MG63 (cell line): ENCODE data around the gene SEPTIN8. TPM values are rescaled to one million over a fixed set of nuclear protein-coding genes. Genes with fewer than 3 reads are reported as not detected.

Experiments
- DNase-seq: peaks from one replicate; pipeline ENCODE4 v3.0.0-alpha.2; 2020
- H3K27me3 ChIP-seq: fragments of 250-450 bp; sonication (Bioruptor Pico); 2 replicates; pipeline ENCODE4 v1.5.1; 2020; ENCODE audit warnings: mild to moderate bottlenecking, moderate library complexity
- H3K36me3 ChIP-seq: fragments of 250-450 bp; sonication (Bioruptor Pico); 2 replicates; pipeline ENCODE4 v1.5.1; 2020; ENCODE audit warnings: mild to moderate bottlenecking, moderate library complexity
- H3K4me3 ChIP-seq: fragments of 250-450 bp; sonication (Bioruptor Pico); 2 replicates; pipeline ENCODE4 v1.5.1; 2020; ENCODE audit warnings: mild to moderate bottlenecking, moderate library complexity
- H3K9me3 ChIP-seq: fragments of 250-450 bp; sonication (Bioruptor Pico); 2 replicates; pipeline ENCODE4 v1.5.1; 2020; ENCODE audit warnings: mild to moderate bottlenecking, moderate library complexity
- total RNA-seq: library from RNA; depleted of rRNA; stranded (reverse); fragments of >200 nt; shearing (Covaris generic); gene quantifications from 2 replicates; pipeline ENCODE4 v1.2.3, GENCODE V29; 2014; ENCODE audit warnings: low replicate concordance

Gene SEPTIN8
- total RNA-seq, 1 experiment from 2014 or later, result 53.8 TPM

DNA sequence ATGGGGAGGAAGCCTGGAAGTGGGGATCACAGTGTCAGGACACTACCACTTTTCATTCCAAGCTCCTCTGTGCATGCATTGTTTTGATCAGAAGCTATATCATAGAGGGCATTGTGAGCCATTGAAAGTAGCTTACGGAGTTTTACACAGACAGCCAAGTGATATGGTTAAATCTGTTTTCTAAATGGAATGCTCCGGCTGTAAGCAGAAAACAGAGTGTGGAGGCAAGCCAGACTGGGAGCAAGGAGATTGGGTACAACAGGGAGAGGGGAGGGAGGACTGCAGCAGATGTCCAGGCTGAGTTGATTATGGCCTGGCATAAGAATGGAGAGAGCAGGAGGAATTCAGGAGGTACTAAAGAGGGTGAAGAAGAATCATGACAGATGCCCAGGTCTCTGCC lies 20.6 kb upstream of the SEPTIN8 start:
- Histone ChIP-seq H3K27me3 (0 out of 2 replicates have a peak, but pooled peaks cover 6% of the 10 kb centered on the region), H3K9me3 (no peaks in the 10 kb centered on the region), H3K36me3 (no peaks in the 10 kb centered on the region), H3K4me3 (no peak overlapping the region)
- DNase-seq, result no peak

DNA sequence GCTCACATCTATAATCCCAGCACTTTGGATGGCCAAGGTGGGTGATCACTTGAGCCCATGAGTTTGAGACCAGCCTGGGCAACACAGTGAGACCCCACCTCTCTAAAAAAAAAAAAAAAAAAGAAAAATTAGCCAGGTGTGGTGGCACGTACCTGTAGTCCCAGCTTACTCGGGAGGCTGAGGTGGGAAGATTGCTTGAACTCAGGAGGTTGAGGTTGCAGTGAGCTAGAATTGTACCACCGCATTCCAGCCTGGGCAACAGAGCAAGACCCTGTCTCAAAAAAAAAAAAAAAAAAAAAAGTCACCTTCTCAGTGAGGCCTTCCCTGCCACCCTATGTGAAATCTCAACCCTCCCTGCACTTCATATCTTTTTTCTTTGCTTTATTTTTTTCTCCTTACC lies 14.0 kb upstream of the SEPTIN8 start:
- no peaks in the 10 kb centered on the region for H3K9me3 ChIP-seq
- H3K36me3 ChIP-seq, result no peaks in the 10 kb centered on the region
- H3K27me3 ChIP-seq, result no peaks in the 10 kb centered on the region
- H3K4me3 ChIP-seq, result no peak overlapping the region
- DNase-seq, result no peak

DNA sequence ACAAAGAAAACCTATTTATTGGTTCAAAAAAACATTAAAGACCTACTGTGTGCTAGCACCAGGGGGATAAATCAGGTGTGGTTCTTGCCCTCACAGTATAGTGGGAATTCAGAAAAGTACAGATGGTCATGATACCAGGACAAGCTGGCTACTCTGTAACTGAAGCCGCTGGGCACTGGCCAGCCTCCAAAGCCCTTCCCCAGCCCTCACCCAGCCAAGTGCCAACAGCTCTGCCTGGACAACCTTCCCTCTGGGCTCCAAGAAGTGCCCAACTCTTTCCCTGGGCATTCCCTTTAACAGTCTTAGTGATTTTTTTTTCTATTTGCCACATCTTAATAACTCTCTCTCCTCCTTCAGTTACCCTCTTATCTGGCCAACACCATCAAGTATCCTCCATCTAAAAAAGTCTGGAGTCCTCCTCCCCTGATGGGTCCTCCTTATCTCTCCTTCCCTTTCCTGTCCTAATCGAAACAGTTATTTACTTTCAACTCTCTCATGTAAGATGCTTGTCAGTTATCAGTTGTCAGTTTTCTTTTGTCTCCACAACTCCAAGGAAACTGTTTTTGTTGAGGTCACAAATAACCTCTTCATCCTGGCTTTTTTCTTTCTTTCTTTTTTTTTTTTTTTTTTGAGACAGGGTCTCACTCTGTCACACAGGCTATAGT lies 13.3 kb upstream of the SEPTIN8 start:
- no peak overlapping the region for H3K4me3 ChIP-seq
- no peaks in the 10 kb centered on the region for H3K27me3 ChIP-seq
- no peaks in the 10 kb centered on the region for H3K9me3 ChIP-seq

DNA sequence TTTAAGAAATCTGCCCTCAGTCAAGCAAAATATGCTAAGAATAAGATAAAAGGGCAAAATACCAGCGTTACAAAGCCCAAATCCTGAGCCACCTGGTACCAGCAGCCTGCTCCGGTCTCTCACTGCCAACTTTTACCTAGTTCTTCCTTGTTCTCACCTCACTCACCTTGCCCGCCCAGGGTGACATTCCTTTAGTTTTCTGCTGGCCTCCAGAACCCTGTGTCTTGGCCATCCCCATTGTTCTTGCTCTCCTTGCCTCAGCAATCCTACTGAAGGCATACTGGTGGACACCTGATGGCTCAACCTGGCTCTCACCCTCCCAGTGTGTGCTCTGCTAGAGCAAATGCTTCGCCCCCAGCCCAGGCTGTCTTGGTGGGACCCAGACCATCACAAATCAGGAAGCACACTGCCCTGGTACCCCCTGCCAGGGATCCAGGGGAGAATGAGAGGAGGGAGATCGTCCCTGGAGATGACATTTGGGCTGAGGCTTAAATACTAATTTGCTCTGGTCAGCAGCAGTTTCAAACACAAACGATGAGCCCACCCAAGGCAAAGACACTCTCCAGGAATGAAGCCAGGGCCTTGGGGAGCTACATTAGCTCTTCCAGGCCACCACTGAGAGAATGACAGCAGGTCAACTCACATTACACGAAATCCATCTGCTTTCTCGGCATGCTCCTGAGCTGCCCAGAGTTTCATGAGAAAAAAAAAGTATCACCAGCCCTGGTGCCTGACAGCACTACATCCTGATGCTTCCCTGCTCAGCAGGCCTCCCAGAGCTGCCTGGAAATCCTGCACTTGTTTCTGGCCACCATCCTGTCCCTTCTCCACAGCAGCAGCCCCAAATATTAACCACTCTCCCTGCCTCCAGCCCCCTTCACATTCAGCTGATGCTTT lies 12.2 kb upstream of the SEPTIN8 start:
- no peaks in the 10 kb centered on the region for H3K36me3 ChIP-seq
- H3K4me3 ChIP-seq, result no peak overlapping the region
- no peaks in the 10 kb centered on the region for H3K9me3 ChIP-seq
- no peak for DNase-seq
- H3K27me3 ChIP-seq, result no peaks in the 10 kb centered on the region

More for the DNA sequence above, 13.3 kb upstream of the SEPTIN8 start:
- no peaks in the 10 kb centered on the region for H3K36me3 ChIP-seq
- DNase-seq, result no peak

DNA sequence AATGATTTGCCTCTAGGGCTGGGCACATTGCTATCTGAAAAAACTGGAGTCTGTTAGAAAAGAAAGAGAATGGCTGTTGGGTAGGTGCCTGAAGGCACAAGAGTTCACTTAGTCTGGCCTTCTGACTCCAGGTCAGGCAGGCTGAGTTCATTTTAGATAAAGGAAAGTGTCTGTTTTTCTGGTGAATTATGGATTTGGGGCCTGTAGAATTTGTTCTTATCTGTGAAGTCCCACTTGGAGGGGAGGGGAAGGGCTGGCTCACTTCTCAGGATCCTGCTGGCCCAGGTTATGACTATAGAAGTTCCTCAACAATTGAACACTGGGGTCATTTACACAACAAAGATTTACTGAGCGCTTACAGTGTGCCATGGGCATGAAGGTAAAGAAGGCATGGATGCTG lies 11.5 kb upstream of the SEPTIN8 start:
- no peak for DNase-seq

DNA sequence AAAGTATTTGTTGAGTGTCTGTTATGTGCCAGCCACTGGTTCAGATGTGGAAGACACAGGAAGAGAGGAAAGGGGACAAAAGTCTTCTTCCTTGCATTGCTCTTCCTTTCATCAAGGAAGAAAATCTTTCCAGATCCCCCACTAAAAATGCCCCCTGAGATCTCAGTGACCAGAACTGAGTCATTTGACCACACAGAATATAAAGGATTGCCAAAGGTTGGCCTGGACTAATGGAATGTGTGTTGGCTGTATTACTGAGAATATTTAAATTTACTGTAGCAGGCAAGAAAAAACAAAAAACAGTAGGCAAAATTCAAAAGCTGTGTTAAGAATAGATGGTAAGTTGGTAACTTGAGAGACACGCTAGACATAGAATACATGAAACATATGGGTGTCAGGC lies 10.0 kb upstream of the SEPTIN8 start:
- no peaks in the 10 kb centered on the region for H3K9me3 ChIP-seq
- H3K36me3 ChIP-seq, result no peaks in the 10 kb centered on the region
- no peaks in the 10 kb centered on the region for H3K27me3 ChIP-seq
- H3K4me3 ChIP-seq, result no peak overlapping the region
- DNase-seq, result no peak

More for the DNA sequence above, 11.5 kb upstream of the SEPTIN8 start:
- Histone ChIP-seq H3K4me3 (no peak overlapping the region), H3K27me3 (no peaks in the 10 kb centered on the region), H3K36me3 (no peaks in the 10 kb centered on the region), H3K9me3 (no peaks in the 10 kb centered on the region)

DNA sequence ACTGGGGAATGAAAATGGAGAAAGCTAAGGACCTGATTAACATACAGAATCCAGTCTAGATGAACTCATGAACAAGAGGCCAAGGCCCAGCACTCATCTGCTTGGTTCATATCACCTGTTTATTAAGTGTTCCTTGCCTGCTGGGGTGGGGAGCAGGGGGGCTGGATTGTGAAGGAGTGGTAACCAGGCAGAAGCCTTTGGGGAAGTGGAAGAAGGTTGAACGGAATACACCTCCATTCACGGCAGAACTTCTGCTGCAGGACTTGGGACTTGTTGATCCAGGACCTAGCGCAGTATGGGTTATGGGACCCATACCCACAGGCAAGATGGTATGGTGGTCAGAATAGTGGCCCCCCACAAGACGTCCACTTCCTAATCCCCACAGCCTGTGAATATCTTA lies 8.8 kb upstream of the SEPTIN8 start:
- H3K4me3 ChIP-seq, result no peak overlapping the region
- H3K9me3 ChIP-seq, result no peaks in the 10 kb centered on the region
- DNase-seq, result no peak

DNA sequence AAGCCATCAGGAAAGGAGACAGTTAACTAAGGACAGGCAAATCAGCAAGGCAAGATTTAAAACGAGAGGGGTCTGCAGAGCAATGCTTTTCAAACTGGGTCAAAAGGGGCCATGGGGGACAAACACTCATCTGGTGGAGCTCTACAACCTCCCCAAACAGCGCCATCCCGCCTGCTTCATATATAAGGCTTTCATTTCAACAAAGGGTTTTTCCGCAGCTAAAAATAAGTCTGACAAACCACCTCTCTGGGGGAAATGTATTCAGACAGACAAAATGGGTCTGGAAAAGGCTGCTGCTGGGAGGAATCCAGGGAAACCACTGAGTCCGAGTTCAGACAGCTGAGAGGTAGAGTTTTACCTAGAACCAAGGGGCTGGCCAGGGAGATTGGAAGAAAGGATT lies 8.3 kb upstream of the SEPTIN8 start:
- H3K36me3 ChIP-seq, result no peaks in the 10 kb centered on the region
- DNase-seq, result no peak
- H3K4me3 ChIP-seq, result no peak overlapping the region
- H3K27me3 ChIP-seq, result no peaks in the 10 kb centered on the region
- H3K9me3 ChIP-seq, result no peaks in the 10 kb centered on the region

More for the DNA sequence above, 8.8 kb upstream of the SEPTIN8 start:
- no peaks in the 10 kb centered on the region for H3K27me3 ChIP-seq
- no peaks in the 10 kb centered on the region for H3K36me3 ChIP-seq

DNA sequence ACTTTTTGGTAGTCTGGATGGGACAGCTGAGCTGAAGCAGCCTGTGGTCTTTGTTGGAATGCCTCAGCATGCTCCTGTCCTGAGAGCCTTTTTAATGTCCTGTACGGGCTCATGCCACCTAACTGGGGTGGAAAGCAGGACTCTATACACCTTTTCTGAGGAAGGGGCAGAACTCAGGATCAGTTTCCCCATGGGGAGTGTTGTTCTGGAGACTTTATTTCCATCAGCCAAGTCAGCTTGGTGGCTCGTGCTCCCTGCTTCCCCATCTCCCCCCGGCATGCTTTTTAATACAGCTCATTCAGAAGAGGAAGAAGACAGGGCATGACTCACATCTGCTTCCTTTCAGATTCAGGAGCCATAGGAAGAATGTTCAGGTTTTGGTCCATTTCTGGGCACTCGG lies 5.1 kb upstream of the SEPTIN8 start:
- Histone ChIP-seq H3K27me3 (no peaks in the 10 kb centered on the region), H3K9me3 (no peaks in the 10 kb centered on the region), H3K36me3 (no peaks in the 10 kb centered on the region), H3K4me3 (no peak overlapping the region)
- DNase-seq, result peak; percentile 50

DNA sequence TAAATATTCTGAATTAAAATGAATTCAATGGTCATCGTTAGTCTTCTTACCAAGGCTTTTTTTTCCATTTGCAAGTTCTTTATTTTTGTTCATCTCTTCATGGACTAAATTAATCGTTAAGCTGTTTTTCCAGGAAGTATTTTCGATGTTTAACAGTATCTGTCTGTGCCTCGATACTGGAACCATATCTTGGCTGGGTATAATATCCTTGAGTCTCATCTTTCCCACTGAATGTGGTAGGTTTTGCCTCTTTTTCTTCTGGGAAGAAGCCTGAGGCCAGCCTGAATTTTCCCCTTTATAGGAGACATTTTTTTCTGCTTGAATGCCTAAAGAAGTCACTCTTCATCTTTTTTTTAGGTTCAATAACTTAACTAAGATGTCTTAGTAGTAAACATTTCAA lies 4.0 kb upstream of the SEPTIN8 start:
- Histone ChIP-seq H3K9me3 (no peaks in the 10 kb centered on the region), H3K4me3 (no peak overlapping the region), H3K36me3 (no peaks in the 10 kb centered on the region), H3K27me3 (no peaks in the 10 kb centered on the region)
- DNase-seq, result no peak

DNA sequence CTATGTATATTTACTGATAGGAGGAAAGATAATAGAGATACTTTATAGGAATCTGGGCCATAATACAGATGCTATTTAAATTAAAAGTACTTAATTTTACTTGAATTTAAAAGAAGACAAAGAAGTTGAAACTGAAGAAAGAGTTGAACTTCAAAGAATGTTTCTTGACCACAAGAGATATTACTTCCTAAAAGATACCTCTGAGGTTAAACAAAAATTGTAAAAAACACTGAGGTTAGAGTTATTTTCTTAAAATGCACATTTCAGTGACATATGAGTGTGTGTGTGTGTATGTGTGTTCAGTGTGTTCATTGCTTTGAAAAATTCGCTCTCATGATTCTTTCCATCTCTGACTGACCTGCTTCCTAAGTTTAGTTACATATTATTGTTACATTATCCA lies 3.5 kb upstream of the SEPTIN8 start:
- Histone ChIP-seq H3K4me3 (no peak overlapping the region), H3K9me3 (no peaks in the 10 kb centered on the region), H3K27me3 (no peaks in the 10 kb centered on the region), H3K36me3 (no peaks in the 10 kb centered on the region)
- no peak for DNase-seq

DNA sequence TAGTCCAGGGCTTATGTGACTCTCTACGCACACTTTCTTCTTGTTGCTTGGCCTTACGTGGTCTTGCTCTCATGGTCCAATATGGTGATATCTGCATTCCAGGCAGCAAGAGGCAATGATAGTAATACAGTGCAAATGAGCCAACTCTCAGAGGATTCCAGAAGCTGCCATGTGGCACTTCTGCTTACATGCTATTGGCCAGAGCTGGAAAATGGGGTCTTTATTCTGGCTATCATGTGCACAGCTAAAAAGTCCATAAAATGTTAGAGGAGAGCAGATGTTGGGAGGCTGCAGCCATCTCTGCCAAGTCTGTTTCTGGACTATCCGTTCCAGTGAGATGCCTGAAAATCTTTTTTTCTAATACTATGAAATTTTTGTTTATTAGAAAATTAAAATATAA lies 2.9 kb upstream of the SEPTIN8 start:
- DNase-seq, result no peak
- H3K4me3 ChIP-seq, result no peak overlapping the region
- no peaks in the 10 kb centered on the region for H3K36me3 ChIP-seq
- no peaks in the 10 kb centered on the region for H3K27me3 ChIP-seq
- no peaks in the 10 kb centered on the region for H3K9me3 ChIP-seq

DNA sequence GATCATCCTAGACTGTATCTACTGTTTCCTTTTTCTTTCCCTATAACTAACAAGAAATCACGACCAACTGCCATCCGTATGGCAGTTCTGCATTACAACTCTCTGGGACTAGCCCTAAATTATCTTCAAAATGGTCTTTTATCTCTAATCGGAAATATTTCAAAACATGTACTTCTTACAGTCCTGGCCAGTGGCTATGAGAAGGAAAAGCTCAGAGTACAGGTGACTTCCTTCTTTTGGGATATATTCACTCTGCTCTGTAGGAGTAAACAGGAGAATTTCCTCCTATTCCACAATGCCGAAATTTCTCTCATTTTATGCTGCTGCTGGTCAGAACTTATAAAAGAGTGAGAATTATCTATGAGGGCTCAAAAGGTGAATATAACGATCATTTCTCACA lies 1.8 kb upstream of the SEPTIN8 start:
- H3K36me3 ChIP-seq, result no peaks in the 10 kb centered on the region
- no peak for DNase-seq
- no peaks in the 10 kb centered on the region for H3K27me3 ChIP-seq
- H3K9me3 ChIP-seq, result no peaks in the 10 kb centered on the region
- H3K4me3 ChIP-seq, result no peak overlapping the region

DNA sequence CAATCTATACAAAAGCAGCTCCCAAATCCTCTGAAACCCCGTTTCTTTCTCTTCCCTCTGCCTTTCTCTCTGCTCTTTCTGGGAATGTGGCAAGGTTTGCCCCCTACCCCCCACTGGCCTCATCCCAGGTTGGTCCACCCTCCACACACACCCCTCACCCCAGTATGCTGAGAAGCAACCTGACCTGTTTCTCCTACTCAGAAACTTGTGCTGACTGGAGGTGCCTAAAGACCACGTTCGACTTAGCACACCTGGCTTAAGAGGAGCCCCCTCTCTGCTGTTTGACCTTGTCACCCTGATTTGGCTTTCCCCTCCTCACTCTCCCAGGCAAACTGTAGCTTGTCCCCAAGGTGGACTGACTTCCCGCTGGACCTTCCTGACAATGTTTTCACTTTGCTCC lies 1.1 kb upstream of the SEPTIN8 start:
- Histone ChIP-seq H3K27me3 (no peaks in the 10 kb centered on the region), H3K36me3 (no peaks in the 10 kb centered on the region; the same call in 1 of the 2 replicates), H3K4me3 (peak overlapping the region; percentile 66), H3K9me3 (no peaks in the 10 kb centered on the region)
- no peak for DNase-seq

DNA sequence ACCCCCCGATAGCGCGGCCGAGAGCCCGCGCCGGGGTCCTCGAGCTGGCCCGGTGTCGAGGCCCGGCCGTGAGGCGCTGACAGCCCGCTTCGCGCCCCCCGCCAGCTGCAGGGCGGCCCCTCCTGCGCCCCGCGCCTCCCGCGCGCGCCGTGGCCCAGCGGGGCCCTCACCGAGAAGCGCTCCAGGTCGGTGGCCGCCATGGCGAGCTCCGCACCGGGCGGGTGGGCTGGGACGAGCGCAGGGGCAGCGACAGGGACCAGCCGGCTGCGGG lies 166 bp downstream of the SEPTIN8 start:
- DNase-seq, result no peak
- no peaks in the 10 kb centered on the region; the same call in 1 of the 2 replicates for H3K36me3 ChIP-seq
- H3K9me3 ChIP-seq, result no peaks in the 10 kb centered on the region
- peak overlapping the region; percentile 66 for H3K4me3 ChIP-seq
- H3K27me3 ChIP-seq, result no peaks in the 10 kb centered on the region

DNA sequence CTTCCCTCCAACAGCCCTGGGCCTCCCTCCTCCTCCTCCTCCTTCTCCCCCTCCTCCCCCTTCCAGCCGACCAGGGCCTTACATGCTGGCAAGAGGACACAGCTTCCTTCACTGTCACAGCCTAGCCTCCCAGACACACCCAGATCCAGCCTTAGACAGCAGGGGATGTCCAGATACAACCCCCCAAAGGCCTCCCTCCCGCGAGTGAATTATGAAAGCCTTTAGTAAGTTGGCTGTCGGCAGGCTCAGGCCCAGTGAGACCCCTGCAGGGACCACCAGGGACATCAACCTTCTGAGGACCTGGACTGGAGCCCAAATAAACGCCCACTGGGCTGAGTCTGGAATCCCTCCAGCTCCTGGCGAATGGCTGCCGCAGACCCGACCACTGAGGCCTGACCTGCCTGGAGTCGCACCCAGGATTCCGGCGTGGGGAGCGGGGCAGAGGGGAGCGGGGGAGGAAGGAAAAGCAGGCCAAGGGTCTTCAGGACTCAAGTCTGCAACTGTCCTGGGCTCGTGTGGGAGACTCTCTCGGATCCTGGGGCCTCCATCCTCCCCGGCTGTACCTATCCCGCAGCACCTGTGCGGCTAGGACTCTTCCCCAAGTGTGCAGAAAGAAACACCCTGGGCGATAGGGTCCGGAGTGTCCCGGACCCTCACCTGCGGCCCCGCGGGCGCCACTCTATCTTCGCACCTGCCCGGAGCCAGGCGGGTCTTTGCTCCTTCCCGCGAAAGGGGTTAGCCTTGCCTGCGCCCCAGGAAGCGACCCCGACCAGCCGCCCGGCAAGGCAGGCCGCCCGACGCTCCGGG lies 705 bp downstream of the SEPTIN8 start:
- H3K36me3 ChIP-seq, result peaks cover under 1% of the 10 kb centered on the region; the same call in 1 of the 2 replicates
- no peaks in the 10 kb centered on the region for H3K27me3 ChIP-seq
- peak; percentile 66 for DNase-seq
- H3K4me3 ChIP-seq, result peak overlapping the region; percentile 66
- no peaks in the 10 kb centered on the region for H3K9me3 ChIP-seq

DNA sequence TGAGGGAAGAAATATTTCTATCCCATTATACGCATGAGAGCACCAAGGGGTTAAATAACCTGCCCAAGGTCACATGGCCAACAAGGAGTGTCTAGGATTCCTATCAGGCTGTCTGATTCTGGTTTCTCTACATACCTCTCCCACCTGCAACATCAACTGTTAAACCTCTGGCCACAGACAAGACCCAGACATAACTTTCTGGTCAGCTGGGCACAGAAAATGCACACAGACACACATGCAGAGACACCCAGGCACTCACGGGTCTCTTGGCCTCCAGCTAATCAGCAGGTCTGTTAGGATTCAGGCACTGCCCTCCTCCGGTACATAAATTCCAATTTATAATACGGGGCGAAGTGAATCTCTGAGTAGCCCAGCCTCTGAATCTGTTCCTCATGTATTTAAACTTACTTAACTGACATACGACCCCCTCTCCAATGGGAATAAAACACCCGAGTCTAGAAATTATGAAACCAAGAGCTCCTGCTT lies 1.5 kb downstream of the SEPTIN8 start:
- H3K4me3 ChIP-seq, result peak overlapping the region; percentile 66; the same call in 1 of the 2 replicates
- H3K36me3 ChIP-seq, result peaks cover 5% of the 10 kb centered on the region; the same call in 1 of the 2 replicates
- no peaks in the 10 kb centered on the region for H3K9me3 ChIP-seq
- no peak for DNase-seq
- H3K27me3 ChIP-seq, result no peaks in the 10 kb centered on the region
